K562 (cell line): Measurements from ENCODE around the gene LSP1. TPM values are rescaled to one million over a fixed set of nuclear protein-coding genes. Genes with fewer than 3 reads are reported as not detected.
A peak's percentile ranks its signal among the peaks of the same experiment; 100 is the strongest.

Source experiments
- BRCA1 ChIP-seq, 2 experiments: fragments of 450-650 bp in 1 of 2; sonication (generic) in 1 of 2; formaldehyde crosslinking in 1 of 2; IDR thresholded peaks; 2 replicates each; pipeline versions ENCODE4 v1.5.0 to v1.6.1; 2017 to 2020; ENCODE audit warnings: mild to moderate bottlenecking in 1 of 2, missing genetic modification reagents in 1 of 2
- CBFA2T3 ChIP-seq: fragments of 450-650 bp; IDR thresholded peaks from 2 replicates; pipeline ENCODE4 v1.6.1; 2017
- CCAR2 ChIP-seq: fragments of 200-400 bp; formaldehyde crosslinking; IDR thresholded peaks from 2 replicates; pipeline ENCODE4 v1.6.1; 2017; ENCODE audit warnings: mild to moderate bottlenecking, low read depth, low read length
- PHB2 ChIP-seq: fragments of 450-650 bp; IDR thresholded peaks from 2 replicates; pipeline ENCODE4 v1.6.1; 2017; ENCODE audit warnings: low read depth
- ZNF133 ChIP-seq: fragments of 250-450 bp; sonication (Bioruptor Pico); IDR thresholded peaks from 2 replicates; pipeline ENCODE4 v1.4.0; 2020; ENCODE audit warnings: mild to moderate bottlenecking
- polyA plus RNA-seq, 8 experiments: library from polyadenylated mRNA; depleted of rRNA in 4 of 8; stranded (reverse) in 5 of 8; unstranded in 3 of 8; fragments of >200 nt; fragmentation: Nextera tagmentation in 2 of 8; fragmentation: Illumina TruSeq in 1 of 8; extraction: Ambion mirVana in 2 of 8; extraction: Trizol in 1 of 8; gene quantifications; 2 replicates each; pipeline versions ENCODE4 v1.2.1 to v1.2.3, GENCODE V29; 2011 to 2014; ENCODE audit warnings: inconsistent platforms in 1 of 8, missing spikeins in 1 of 8
- total RNA-seq, 7 experiments: library from RNA; depleted of rRNA in 6 of 7; stranded (reverse); fragments of >200 nt in 6 of 7; fragmentation: Illumina TruSeq in 2 of 7; extraction: Trizol in 2 of 7; gene quantifications; 2 replicates each; pipeline versions ENCODE4 v1.2.1 to v1.2.3, GENCODE V29; 2011 to 2021; ENCODE audit warnings: low replicate concordance in 1 of 7
- TF ChIP-seq, protein P1 (sequence below): fragments of 200-600 bp; sonication (generic); IDR thresholded peaks from one replicate; pipeline ENCODE4 v1.6.1; 2012; ENCODE audit warnings: mild to moderate bottlenecking, low read depth, low read length, inconsistent platforms
- TF ChIP-seq, protein P2 (sequence below): sonication (generic); formaldehyde crosslinking; IDR thresholded peaks from 2 replicates; pipeline ENCODE4 v1.8.0; 2022; ENCODE audit warnings: missing genetic modification reagents, mild to moderate bottlenecking, moderate library complexity, borderline replicate concordance
- TF ChIP-seq, protein P3 (sequence below): fragments of 450-650 bp; IDR thresholded peaks from 2 replicates; pipeline ENCODE4 v1.6.1; 2016

Gene LSP1
- total and polyA plus RNA-seq, 9 of the 15 experiments (the other 6 are each of a cell fraction or from before 2014, with no cell fraction given) = 0.08 to 2.9 (median 0.65) TPM; not detected in 2

DNA sequence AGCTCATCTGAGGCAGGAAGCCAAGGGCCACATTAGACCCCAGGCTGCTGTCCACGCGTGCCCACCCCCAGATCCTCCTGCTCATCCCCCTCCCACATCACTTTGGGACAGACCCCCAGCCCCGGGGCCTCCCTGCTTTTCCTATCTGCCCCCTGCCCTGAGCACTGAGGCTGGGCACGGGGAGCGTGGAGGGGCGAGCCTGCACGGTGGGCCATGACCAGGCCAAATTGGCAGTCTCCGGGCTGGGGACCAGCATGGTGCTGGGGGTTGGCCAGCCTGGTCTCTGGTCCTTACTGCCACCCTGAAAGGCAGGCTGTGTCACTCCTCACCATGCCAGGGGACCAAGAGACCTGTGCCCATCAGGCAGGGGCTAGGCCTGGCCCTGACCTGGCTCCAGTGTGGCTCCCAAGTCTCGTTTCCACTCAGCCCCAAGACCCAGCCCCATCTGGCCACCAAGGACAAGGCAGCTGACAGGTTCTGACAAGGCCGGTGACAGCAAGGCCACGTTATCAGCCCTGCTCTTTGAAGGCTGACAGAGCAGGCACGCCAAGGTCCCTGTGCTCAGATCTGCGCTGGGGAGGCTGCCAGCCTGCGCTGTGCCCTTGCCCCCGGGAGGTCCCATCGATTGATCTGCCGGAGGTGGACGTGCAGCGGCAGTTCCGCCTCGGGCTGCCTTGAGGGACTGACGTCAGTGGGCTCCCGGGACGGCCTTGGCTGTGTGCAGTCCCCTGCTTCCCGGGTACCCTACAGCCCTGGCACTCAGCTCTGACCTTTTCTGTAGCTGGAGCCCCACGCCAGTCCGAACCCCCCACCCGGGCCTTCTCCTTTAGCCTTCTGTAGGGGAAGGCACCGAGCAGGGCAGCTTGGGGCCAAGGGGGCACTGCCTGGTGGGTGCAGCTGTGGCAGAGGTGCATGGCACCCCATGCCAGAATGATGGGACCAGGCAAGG is 10.5 kb upstream of the LSP1 start (continued):
- TF ChIP-seq, protein P1, sequence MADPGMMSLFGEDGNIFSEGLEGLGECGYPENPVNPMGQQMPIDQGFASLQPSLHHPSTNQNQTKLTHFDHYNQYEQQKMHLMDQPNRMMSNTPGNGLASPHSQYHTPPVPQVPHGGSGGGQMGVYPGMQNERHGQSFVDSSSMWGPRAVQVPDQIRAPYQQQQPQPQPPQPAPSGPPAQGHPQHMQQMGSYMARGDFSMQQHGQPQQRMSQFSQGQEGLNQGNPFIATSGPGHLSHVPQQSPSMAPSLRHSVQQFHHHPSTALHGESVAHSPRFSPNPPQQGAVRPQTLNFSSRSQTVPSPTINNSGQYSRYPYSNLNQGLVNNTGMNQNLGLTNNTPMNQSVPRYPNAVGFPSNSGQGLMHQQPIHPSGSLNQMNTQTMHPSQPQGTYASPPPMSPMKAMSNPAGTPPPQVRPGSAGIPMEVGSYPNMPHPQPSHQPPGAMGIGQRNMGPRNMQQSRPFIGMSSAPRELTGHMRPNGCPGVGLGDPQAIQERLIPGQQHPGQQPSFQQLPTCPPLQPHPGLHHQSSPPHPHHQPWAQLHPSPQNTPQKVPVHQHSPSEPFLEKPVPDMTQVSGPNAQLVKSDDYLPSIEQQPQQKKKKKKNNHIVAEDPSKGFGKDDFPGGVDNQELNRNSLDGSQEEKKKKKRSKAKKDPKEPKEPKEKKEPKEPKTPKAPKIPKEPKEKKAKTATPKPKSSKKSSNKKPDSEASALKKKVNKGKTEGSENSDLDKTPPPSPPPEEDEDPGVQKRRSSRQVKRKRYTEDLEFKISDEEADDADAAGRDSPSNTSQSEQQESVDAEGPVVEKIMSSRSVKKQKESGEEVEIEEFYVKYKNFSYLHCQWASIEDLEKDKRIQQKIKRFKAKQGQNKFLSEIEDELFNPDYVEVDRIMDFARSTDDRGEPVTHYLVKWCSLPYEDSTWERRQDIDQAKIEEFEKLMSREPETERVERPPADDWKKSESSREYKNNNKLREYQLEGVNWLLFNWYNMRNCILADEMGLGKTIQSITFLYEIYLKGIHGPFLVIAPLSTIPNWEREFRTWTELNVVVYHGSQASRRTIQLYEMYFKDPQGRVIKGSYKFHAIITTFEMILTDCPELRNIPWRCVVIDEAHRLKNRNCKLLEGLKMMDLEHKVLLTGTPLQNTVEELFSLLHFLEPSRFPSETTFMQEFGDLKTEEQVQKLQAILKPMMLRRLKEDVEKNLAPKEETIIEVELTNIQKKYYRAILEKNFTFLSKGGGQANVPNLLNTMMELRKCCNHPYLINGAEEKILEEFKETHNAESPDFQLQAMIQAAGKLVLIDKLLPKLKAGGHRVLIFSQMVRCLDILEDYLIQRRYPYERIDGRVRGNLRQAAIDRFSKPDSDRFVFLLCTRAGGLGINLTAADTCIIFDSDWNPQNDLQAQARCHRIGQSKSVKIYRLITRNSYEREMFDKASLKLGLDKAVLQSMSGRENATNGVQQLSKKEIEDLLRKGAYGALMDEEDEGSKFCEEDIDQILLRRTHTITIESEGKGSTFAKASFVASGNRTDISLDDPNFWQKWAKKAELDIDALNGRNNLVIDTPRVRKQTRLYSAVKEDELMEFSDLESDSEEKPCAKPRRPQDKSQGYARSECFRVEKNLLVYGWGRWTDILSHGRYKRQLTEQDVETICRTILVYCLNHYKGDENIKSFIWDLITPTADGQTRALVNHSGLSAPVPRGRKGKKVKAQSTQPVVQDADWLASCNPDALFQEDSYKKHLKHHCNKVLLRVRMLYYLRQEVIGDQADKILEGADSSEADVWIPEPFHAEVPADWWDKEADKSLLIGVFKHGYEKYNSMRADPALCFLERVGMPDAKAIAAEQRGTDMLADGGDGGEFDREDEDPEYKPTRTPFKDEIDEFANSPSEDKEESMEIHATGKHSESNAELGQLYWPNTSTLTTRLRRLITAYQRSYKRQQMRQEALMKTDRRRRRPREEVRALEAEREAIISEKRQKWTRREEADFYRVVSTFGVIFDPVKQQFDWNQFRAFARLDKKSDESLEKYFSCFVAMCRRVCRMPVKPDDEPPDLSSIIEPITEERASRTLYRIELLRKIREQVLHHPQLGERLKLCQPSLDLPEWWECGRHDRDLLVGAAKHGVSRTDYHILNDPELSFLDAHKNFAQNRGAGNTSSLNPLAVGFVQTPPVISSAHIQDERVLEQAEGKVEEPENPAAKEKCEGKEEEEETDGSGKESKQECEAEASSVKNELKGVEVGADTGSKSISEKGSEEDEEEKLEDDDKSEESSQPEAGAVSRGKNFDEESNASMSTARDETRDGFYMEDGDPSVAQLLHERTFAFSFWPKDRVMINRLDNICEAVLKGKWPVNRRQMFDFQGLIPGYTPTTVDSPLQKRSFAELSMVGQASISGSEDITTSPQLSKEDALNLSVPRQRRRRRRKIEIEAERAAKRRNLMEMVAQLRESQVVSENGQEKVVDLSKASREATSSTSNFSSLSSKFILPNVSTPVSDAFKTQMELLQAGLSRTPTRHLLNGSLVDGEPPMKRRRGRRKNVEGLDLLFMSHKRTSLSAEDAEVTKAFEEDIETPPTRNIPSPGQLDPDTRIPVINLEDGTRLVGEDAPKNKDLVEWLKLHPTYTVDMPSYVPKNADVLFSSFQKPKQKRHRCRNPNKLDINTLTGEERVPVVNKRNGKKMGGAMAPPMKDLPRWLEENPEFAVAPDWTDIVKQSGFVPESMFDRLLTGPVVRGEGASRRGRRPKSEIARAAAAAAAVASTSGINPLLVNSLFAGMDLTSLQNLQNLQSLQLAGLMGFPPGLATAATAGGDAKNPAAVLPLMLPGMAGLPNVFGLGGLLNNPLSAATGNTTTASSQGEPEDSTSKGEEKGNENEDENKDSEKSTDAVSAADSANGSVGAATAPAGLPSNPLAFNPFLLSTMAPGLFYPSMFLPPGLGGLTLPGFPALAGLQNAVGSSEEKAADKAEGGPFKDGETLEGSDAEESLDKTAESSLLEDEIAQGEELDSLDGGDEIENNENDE = no peak
- TF ChIP-seq, protein P2, sequence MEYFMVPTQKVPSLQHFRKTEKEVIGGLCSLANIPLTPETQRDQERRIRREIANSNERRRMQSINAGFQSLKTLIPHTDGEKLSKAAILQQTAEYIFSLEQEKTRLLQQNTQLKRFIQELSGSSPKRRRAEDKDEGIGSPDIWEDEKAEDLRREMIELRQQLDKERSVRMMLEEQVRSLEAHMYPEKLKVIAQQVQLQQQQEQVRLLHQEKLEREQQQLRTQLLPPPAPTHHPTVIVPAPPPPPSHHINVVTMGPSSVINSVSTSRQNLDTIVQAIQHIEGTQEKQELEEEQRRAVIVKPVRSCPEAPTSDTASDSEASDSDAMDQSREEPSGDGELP (CRISPR knock-in tag) = peak; percentile 41; the same call in 1 of the 2 replicates
- peak; percentile 30 for TF ChIP-seq CBFA2T3
- no peak for TF ChIP-seq PHB2
- TF ChIP-seq BRCA1 (IDR thresholded peaks at IDR 0.05) = no peak
- no peak for TF ChIP-seq BRCA1 (CRISPR knock-in tag; IDR thresholded peaks at IDR 0.05)
- TF ChIP-seq ZNF133 (CRISPR knock-in tag) = no peak
- TF ChIP-seq CCAR2 = no peak
- TF ChIP-seq, protein P3, sequence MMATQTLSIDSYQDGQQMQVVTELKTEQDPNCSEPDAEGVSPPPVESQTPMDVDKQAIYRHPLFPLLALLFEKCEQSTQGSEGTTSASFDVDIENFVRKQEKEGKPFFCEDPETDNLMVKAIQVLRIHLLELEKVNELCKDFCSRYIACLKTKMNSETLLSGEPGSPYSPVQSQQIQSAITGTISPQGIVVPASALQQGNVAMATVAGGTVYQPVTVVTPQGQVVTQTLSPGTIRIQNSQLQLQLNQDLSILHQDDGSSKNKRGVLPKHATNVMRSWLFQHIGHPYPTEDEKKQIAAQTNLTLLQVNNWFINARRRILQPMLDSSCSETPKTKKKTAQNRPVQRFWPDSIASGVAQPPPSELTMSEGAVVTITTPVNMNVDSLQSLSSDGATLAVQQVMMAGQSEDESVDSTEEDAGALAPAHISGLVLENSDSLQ = peak; percentile 60; the same call in 1 of the 2 replicates
